HG02642 (cell line): ENCODE results near the gene SIAH2.

Experiments
- ATAC-seq: cut with Tn5 transposase; IDR thresholded peaks from one replicate; pipeline ENCODE4 v1.9.1; 2021; ENCODE audit warnings: mild to moderate bottlenecking; ENCODE audit not compliant: unreplicated experiment, poor library complexity

The SIAH2 gene

GRCh38 chr3:150736903-150737832 is 25.8 kb downstream of the SIAH2 start:
- ATAC-seq = no peak

DNA sequence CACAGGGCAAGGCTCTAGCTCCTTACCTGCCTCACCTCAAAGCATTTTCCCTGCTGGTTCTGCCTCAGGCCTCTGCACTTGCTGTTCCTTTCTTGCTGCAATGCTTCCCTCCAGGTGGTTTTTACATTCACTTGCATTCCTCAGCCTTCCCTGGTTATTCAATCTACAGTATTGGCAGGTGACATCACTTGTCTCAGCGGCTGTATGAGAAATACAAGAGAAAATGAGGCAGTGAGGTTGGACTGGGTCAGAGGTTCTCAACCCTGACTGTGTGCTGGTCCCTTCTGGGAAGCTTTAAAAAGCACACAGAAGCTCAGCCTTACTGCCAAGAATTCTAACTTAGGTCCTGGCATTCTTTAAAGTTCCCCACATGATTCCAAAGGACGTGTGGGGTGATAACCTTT is 26.7 kb downstream of the SIAH2 start:
- ATAC-seq = no peak

DNA sequence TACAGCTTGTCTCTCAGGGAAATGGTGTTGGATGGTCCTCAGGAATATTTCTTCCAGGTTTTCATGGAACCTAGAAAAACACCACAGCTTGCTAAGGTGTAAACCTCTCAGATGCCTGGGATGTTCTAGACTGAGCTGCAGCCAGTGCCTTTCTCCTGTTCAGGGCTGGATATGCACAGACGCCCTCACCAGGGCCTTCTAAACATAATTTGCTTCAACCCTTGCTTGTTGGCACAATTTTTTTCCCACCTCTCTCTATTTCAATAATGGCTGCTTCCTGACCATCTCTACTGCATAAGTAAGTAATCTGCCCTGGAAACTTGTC is 28.2 kb downstream of the SIAH2 start:
- ATAC-seq = no peak

GRCh38 chr3:150733936-150734794 is 28.8 kb downstream of the SIAH2 start:
- no peak for ATAC-seq

DNA sequence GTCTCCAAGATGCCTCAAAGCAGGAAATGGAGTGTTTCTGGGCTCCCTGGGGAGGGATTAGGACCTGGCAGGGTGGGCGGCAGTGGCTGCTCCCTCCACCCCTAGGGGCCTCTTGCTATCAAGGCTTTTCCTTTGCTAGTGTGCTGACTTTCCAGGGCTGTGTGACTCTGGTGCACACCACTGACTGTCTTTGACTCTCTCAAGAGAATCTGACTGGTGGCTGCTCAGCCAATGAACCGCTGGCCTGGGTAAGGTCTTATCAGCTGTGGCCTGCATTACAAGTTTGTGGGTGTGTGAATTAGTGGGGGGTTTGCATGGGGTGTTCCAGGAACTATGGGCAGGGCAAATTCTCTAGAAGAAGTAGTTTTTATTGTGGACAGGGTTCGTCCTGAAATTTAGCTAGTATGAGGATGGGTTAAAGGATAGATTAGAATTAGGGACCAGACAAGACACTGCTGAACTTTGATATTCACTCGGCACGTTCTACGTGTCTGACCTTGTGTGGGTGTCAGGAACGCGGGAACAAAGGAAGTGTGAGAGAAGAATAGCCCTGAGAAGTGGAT is 29.5 kb downstream of the SIAH2 start:
- no peak for ATAC-seq

GRCh38 chr3:150729682-150730360 is 33.1 kb downstream of the SIAH2 start:
- no peak for ATAC-seq

DNA sequence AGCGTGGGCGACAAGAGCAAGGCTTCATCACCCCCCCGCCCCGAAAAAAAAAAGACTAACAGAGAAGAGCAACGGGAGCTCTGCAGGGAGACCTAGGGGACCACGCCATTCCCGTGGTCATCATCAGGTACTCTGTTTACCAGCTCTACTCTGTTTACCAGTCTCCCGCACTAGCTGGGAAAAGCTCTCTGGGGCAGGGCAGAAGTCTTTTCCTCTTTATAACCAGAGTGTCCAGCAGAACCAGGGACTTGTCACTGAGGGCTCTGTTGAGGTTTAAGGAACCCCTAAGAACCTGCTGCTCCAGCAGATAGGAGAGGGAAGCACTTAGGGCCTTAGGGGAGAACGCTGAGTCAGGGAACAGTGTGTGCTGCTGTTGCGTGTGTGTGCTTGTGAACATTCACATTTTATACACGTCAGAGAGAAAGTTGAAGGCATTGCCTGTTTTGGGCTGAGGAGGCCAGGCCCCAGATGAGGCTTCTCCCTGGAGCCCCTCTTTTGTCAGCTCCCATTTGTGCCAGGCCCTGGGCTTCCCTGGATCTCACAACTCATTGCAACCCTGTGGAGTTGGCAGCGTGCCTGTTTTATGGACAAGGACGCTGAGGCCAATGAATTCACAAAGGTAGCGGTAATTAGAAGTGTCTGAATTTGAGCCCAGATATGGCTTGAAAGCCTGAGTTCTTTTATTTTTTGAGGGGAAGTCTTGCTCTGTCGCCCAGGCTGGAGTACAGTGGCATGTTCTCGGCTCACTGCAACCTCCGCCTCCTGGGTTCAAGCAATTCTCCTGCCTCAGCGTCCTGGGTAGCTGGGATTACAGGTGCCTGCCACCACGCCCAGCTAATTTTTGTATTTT is 35.1 kb downstream of the SIAH2 start:
- no peak for ATAC-seq

GRCh38 chr3:150725548-150725947 is 37.4 kb downstream of the SIAH2 start:
- no peak for ATAC-seq

DNA sequence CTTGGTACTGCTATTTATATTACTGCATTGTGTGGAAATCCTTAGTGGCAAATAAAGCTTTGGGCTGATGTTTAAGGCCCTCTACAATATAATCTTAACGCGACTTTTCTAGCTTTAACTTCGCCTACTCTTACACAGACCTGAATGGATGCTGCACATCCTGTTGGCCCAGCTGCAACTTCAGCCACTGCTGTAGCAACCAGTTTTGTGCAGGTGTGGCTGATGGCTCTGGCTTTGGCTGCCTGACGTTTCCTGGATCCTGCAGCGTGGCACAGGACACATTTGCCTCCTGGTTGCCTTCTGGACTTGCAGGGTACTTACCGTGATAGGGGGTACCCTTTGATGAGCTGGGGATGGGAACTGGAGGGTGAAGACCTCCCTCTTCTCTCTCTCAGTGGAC is 39.0 kb downstream of the SIAH2 start:
- ATAC-seq = no peak

GRCh38 chr3:150722267-150722666 is 40.7 kb downstream of the SIAH2 start:
- ATAC-seq = no peak

- peak; percentile 77 for ATAC-seq
Measured at GRCh38 chr3:150721285-150722130, 41.5 kb downstream of the SIAH2 start.

DNA sequence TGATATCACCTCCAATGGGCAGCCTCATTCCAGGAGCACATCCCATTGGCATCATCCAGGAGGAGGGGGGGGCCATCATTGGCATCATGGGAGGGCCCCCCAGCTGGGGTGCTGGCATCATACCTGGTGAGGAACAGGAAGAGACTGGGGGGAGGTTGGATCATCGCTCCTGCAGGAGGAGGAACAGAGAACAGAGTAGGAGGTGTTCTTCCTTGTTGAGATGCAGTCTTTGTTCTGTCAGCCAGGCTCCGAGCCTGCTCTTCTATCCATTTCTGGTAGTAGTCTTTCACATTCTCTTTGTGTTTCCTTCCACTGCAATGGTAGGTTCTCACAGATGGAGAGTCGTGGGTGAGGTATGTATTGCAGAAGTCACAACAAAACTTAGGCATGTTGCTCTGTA is 42.5 kb downstream of the SIAH2 start:
- no peak for ATAC-seq

- ATAC-seq = no peak
Measured at GRCh38 chr3:150710097-150710496, 52.9 kb downstream of the SIAH2 start.

- peak; percentile 100 for ATAC-seq
Measured at GRCh38 chr3:150703756-150704344, 59.1 kb downstream of the SIAH2 start, which contains the start of gene ERICH6. Gene ERICH6, minus strand, starts transcription at chr3:150703920. Its CDS starts 22 bp downstream, at chr3:150703898.

GRCh38 chr3:150703299-150703755 is 59.6 kb downstream of the SIAH2 start:
- ATAC-seq = peak; percentile 29

DNA sequence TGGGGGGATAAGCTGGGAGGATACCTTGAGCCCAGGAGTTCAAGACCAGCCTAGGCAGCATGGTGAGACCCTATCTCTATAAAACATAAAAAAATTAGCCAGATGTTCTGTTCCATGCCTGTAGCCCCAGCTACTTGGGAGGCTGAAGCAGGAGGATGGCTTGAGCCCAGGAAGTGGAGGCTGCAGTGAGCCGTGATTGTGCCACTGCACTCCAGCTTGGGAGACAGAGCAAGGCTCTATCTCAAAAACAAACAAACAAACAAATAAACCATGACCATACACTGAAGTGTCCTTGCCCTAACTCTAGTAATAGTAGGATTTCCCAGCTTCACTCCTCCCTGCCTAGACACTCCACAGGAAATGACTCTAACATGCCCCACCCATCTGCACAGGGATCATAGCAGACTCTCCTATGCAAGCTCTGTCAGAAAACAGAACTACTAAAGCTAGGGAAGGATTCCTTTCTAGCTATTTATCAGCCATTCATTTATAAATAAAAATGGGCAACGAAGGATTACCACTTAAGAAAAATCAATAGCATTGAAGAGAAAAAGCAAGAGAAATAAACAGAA is 63.8 kb downstream of the SIAH2 start:
- no peak for ATAC-seq

GRCh38 chr3:150697646-150698045 is 65.3 kb downstream of the SIAH2 start:
- ATAC-seq = no peak
